Measurements from ENCODE around the gene ELP5. TPM values are rescaled to one million over a fixed set of nuclear protein-coding genes. Genes with fewer than 3 reads are reported as not detected.

Gene ELP5
- total RNA-seq, 8 experiments from 2014 or later, result 30.5 to 62.7 (median 51.5) TPM

DNA sequence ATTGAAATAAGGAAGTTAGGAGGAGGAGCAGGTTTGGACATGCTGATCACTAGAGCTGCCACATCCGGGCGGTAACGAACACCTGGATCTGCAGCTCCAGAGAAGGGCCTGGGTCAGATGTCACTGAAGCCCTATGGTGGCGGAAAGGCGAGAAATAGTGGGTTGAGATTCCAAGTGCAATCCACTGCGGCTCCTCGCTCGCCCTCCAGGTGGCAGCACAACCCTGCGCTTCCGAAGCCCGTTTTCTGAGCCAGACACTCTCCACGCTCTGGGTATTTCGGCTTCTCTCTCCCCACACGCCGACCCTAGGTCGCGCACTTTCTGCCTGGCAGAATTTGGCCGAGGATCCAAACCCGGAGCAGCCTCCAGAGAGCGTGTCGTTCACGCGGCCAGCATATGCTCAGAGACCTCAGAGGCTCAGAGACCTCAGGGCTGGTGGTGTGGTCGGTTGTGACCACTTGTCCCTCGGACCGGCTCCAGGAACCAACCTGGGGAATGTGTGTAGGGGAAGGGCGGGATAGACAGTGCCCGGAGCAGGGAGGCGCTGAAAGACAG, 28.6 kb downstream of the ELP5 start:
- ATAC-seq (replicated peaks in 6 of 8), result peak; percentile 60 to 80 (median 71)
- in situ Hi-C loops (cut with MboI; ENCODE audit: low pct_unique_long_range_greater_than_20kb in 2 of 9, low sequenced_read_pairs in 9 of 9, unreplicated experiment in 9 of 9), result loop anchor here in 1 of 9 experiments (25.0 kb wide), 1 partner anchor 243 kb away; the partner anchor contains the start of genes SLC16A11 and SLC16A13
- Histone ChIP-seq H3K4me3 (peak overlapping the region in 4 of 5 donors; percentile 9 to 44 (median 38)), H3K27ac (no peak overlapping the region), H3K4me1 (replicated peaks in 1 of 2) (peaks cover 0 to 8% of the 10 kb centered on the region in 2 donors)
- 0 to 3% (median 0%) methylated on average over 2 to 24 of the region's 29 CpGs; no CpG with 5 or more reads in 4 of the 10 experiments for WGBS, 10 experiments

DNA sequence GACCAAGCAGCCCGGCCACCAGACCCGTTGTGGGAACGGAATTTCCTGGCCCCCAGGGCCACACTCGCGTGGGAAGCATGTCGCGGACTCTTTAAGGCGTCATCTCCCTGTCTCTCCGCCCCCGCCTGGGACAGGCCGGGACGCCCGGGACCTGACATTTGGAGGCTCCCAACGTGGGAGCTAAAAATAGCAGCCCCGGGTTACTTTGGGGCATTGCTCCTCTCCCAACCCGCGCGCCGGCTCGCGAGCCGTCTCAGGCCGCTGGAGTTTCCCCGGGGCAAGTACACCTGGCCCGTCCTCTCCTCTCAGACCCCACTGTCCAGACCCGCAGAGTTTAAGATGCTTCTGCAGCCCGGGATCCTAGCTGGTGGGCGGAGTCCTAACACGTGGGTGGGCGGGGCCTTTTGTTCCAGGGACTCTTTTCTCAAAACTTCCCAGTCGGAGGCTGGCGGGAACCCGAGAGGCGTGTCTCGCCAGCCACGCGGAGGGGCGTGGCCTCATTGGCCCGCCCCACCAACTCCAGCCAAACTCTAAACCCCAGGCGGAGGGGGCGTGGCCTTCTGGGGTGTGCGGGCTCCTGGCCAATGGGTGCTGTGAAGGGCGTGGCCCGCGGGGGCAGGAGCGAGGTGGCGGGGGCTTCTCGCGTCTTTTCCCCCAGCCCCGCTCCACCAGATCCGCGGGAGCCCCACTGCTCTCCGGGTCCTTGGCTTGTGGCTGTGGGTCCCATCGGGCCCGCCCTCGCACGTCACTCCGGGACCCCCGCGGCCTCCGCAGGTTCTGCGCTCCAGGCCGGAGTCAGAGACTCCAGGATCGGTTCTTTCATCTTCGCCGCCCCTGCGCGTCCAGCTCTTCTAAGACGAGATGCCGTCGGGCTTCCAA, 29.3 kb downstream of the ELP5 start, which contains the start of gene SLC2A4:
TSS of gene SLC2A4 (plus strand) at position 645 of the 879 bp plus-strand sequence. CDS start at position 862, 217 bp downstream.
- Histone ChIP-seq H3K4me1 (replicated peaks in 1 of 2) (peaks cover 0 to 8% of the 10 kb centered on the region in 2 donors), H3K4me3 (peak within 1 kb of the TSS; percentile 26 to 44 (median 38)), H3K27ac (no peak within 1 kb of the TSS)
- ATAC-seq (replicated peaks in 6 of 8), result peak; percentile 69 to 86 (median 82)
- 0% methylated on average over 2 to 18 of the region's 71 CpGs; no CpG with 5 or more reads in 6 of the 10 experiments for WGBS, 10 experiments
- in situ Hi-C loops (cut with MboI; ENCODE audit: low pct_unique_long_range_greater_than_20kb in 2 of 9, low sequenced_read_pairs in 9 of 9, unreplicated experiment in 9 of 9), result loop anchor here in 1 of 9 experiments (25.0 kb wide), 1 partner anchor 244 kb away; the partner anchor contains the start of genes SLC16A11 and SLC16A13

DNA sequence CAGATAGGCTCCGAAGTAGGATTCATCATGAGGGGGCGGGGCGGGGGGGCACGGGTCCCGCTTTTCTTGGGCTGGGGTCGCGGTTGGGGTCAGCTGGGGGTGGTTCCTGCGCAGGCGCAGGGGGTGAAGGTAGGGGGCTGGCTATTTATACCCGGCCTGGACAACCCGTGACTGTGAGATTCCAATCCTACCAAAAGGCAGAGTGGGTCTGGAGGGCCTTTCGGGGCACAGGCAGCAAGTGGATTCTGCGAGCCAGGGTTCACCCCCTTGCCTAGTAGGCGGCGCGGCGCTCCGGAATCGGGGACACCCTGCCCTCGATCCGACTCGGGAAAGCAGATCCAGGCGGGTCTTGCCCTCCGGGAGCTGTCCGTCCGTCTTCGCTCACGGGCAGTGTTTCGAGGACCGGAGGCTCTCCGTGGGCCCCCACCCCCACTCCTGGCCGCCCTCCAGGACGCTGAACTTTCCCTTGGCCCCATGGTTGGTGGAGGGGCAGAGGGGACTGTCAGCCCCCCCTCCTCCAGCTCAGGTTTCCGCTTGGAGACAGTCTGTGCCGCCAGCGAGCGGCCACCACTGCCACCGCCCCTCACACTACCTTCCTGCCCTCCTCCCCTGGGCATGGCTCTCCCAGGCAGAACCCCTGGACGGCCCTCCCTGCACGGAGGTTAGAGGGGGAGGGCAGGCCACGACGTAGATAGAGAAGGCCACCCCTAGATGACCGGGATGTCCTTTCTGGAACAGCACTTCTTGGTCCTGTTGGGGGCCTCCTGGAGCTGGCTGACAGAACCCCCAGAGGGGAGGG, 30.1 kb downstream of the ELP5 start:
- H3K27ac ChIP-seq, result no peak overlapping the region
- H3K4me1 ChIP-seq (replicated peaks in 1 of 2), result peaks cover 0 to 8% of the 10 kb centered on the region in 2 donors
- peak in 5 of 8 experiments; percentile 7 to 40 (median 33) for ATAC-seq (replicated peaks in 6 of 8)
- H3K4me3 ChIP-seq, result peak overlapping the region; percentile 26 to 44 (median 38)
- 0 to 20% (median 4%) methylated on average over 1 to 4 of the region's 43 CpGs; no CpG with 5 or more reads in 7 of the 10 experiments for WGBS, 10 experiments
- in situ Hi-C loops (cut with MboI; ENCODE audit: low pct_unique_long_range_greater_than_20kb in 2 of 9, low sequenced_read_pairs in 9 of 9, unreplicated experiment in 9 of 9), result loop anchor here in 1 of 9 experiments (25.0 kb wide), 1 partner anchor 245 kb away; the partner anchor contains the start of genes SLC16A11 and SLC16A13

DNA sequence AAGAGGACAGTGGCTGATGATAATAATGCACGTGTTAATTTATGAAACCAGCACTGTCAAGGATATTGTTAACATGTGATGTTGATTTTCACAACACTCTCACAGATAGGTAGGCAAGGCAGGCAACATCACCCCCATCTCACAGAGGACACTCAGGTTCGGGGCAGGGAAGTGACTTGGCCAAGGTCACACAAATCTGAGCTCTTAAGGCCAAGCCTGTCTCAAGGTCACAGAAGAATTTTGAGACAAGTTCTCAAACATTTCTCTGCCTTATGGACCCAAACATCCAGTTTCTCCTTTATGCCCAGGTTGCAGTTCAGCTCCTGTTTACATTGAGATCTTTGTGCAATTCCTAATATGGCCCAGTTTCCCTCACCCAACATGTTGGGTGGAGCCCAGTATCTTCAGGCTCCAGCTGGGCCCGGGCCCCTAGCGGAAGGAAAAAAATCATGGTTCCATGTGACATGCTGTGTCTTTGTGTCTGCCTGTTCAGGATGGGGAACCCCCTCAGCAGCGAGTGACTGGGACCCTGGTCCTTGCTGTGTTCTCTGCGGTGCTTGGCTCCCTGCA, 30.8 kb downstream of the ELP5 start:
- ATAC-seq (replicated peaks in 6 of 8), result peak in 1 of 8 experiments; percentile 6
- WGBS, 10 experiments, result 50 to 100% (median 80%) methylated on average over 1 to 4 of the region's 6 CpGs; no CpG with 5 or more reads in 1 of the 10 experiments
- Histone ChIP-seq H3K27ac (no peak overlapping the region), H3K4me1 (replicated peaks in 1 of 2) (peaks cover 0 to 8% of the 10 kb centered on the region in 2 donors), H3K4me3 (peak overlapping the region in 2 of 5 donors; percentile 38 to 44)
- in situ Hi-C loops (cut with MboI; ENCODE audit: low pct_unique_long_range_greater_than_20kb in 2 of 9, low sequenced_read_pairs in 9 of 9, unreplicated experiment in 9 of 9), result loop anchor here in 1 of 9 experiments (25.0 kb wide), 1 partner anchor 246 kb away; the partner anchor contains the start of genes SLC16A11 and SLC16A13

DNA sequence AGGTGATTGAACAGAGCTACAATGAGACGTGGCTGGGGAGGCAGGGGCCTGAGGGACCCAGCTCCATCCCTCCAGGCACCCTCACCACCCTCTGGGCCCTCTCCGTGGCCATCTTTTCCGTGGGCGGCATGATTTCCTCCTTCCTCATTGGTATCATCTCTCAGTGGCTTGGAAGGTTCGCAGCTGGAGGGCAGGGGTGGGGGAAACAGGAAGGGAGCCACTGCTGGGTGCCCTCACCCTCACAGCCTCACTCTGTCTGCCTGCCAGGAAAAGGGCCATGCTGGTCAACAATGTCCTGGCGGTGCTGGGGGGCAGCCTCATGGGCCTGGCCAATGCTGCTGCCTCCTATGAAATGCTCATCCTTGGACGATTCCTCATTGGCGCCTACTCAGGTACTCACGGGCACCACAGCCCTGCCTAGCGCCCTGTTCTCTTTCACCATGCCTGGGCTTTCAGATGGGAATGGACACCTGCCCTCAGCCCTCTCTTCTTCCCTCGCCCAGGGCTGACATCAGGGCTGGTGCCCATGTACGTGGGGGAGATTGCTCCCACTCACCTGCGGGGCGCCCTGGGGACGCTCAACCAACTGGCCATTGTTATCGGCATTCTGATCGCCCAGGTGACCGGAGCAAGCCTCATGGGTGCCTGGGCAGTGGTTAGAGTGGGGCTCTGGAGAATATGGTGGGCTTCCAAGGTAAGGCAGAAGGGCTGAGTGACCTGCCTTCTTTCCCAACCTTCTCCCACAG, 31.6 kb downstream of the ELP5 start:
- Histone ChIP-seq H3K4me3 (no peak overlapping the region), H3K27ac (no peak overlapping the region), H3K4me1 (replicated peaks in 1 of 2) (peaks cover 0 to 8% of the 10 kb centered on the region in 2 donors)
- in situ Hi-C loops (cut with MboI; ENCODE audit: low pct_unique_long_range_greater_than_20kb in 2 of 9, low sequenced_read_pairs in 9 of 9, unreplicated experiment in 9 of 9), result loop anchor here in 1 of 9 experiments (25.0 kb wide), 1 partner anchor 246 kb away; the partner anchor contains the start of genes SLC16A11 and SLC16A13
- WGBS, 10 experiments, result 87 to 93% (median 93%) methylated on average over 3 to 11 of the region's 18 CpGs; no CpG with 5 or more reads in 7 of the 10 experiments
- ATAC-seq (replicated peaks in 6 of 8), result no peak

DNA sequence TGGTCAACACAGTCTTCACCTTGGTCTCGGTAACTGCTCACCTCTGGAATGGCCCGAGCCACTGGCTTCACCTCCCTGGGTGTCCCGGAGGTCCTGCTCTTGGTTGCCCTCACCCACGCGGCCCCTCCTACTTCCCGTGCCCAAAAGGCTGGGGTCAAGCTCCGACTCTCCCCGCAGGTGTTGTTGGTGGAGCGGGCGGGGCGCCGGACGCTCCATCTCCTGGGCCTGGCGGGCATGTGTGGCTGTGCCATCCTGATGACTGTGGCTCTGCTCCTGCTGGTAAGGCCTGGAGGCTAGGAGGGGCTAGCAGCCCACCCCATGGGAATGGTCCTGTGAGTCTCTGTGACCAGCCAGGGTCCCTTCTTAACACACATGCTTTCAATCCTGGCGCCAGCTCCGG, 32.9 kb downstream of the ELP5 start:
- in situ Hi-C loops (cut with MboI; ENCODE audit: low pct_unique_long_range_greater_than_20kb in 2 of 9, low sequenced_read_pairs in 9 of 9, unreplicated experiment in 9 of 9), result loop anchor here in 1 of 9 experiments (25.0 kb wide), 1 partner anchor 248 kb away; the partner anchor contains the start of genes SLC16A11 and SLC16A13
- no peak overlapping the region for H3K27ac ChIP-seq
- H3K4me3 ChIP-seq, result no peak overlapping the region
- peaks cover 0 to 8% of the 10 kb centered on the region in 2 donors for H3K4me1 ChIP-seq (replicated peaks in 1 of 2)
- ATAC-seq (replicated peaks in 6 of 8), result no peak
- 60 to 100% (median 78%) methylated on average over 1 to 7 of the region's 16 CpGs; no CpG with 5 or more reads in 4 of the 10 experiments for WGBS, 10 experiments

DNA sequence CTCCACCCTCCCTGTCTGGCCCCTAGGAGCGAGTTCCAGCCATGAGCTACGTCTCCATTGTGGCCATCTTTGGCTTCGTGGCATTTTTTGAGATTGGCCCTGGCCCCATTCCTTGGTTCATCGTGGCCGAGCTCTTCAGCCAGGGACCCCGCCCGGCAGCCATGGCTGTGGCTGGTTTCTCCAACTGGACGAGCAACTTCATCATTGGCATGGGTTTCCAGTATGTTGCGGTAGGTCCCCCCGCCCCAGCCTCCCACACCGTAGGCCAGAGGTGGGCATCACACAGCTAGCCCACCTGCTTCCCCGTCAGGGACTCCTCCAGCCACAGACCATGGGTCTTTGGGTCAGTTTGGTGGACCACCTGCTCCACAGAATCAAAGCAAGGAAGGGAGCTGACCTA, 33.7 kb downstream of the ELP5 start:
- H3K4me1 ChIP-seq (replicated peaks in 1 of 2), result peaks cover 0 to 8% of the 10 kb centered on the region in 2 donors
- H3K4me3 ChIP-seq, result no peak overlapping the region
- WGBS, 10 experiments, result 87 to 100% (median 89%) methylated on average over 1 to 8 of the region's 12 CpGs; no CpG with 5 or more reads in 6 of the 10 experiments
- no peak overlapping the region for H3K27ac ChIP-seq
- in situ Hi-C loops (cut with MboI; ENCODE audit: low pct_unique_long_range_greater_than_20kb in 2 of 9, low sequenced_read_pairs in 9 of 9, unreplicated experiment in 9 of 9), result loop anchor here in 1 of 9 experiments (25.0 kb wide), 1 partner anchor 248 kb away; the partner anchor contains the start of genes SLC16A11 and SLC16A13
- ATAC-seq (replicated peaks in 6 of 8), result no peak

DNA sequence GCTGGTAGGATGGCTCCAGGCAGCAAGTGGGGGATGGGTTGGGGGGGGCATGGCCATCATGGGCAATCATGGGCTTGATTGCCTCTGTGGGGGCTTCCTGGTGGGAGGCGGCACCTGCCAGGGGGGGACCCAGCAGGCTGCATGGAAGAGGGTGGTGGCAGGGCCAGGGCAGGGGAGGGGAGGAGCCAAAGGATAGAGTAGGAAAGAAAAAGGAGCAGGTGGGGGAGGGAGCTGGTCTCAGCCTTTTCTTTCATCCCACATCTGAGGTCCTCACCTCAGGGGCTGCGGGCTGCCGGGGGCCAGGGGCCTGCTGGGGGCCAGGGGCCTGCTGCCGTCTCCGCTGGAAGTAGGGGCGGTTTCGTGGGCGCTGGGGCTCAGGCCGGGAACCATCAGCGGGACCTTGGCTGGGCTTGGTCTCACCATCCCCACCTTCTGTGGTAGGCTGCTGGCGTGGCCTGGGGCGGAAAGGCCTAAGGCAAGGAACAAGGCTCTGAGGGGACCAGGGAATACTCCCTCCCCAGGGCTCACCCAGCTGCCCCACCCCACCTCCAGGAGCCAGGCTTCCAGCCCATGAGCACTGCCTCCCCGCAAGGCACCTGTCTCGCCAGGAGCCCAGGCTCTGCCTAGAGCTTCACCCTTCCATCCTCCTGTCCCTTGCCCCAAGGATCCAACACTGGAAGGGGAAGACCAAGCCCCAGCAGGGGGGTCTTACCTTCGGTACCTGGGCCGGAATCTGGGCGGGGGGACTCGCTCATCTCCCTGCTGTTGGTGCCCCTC, 37.4 kb downstream of the ELP5 start:
- Histone ChIP-seq H3K4me1 (replicated peaks in 1 of 2) (peaks cover 5 to 6% of the 10 kb centered on the region in 2 donors), H3K27ac (no peak overlapping the region), H3K4me3 (no peak overlapping the region)
- ATAC-seq (replicated peaks in 6 of 8), result no peak
- 92 to 100% methylated on average over 2 of the region's 18 CpGs; no CpG with 5 or more reads in 8 of the 10 experiments for WGBS, 10 experiments
- in situ Hi-C loops (cut with MboI; ENCODE audit: low pct_unique_long_range_greater_than_20kb in 2 of 9, low sequenced_read_pairs in 9 of 9, unreplicated experiment in 9 of 9), result loop anchor here in 1 of 9 experiments (25.0 kb wide), 1 partner anchor 252 kb away; the partner anchor contains the start of genes SLC16A11 and SLC16A13

DNA sequence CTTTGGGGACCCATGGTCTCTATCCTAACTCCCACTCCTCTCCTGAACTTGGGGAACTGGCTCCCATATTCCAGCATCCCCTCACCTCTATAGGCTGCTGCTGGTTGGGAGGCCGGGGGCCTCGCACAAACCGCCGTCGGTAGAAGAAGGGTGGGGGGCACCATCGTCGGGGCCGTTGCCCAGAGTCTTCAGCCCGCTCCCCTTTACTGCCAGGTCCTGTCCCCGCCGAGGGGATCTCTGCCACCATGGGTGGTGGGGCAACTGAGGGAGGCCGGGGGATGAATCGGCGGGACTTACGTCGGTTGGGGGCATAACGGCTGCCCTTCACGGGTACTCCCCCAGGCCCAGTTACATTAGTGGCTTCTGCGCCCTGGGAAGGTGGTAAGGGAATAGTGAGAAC, 38.2 kb downstream of the ELP5 start:
- 83 to 100% (median 91%) methylated on average over 1 to 5 of the region's 19 CpGs; no CpG with 5 or more reads in 7 of the 10 experiments for WGBS, 10 experiments
- in situ Hi-C loops (cut with MboI; ENCODE audit: low pct_unique_long_range_greater_than_20kb in 2 of 9, low sequenced_read_pairs in 9 of 9, unreplicated experiment in 9 of 9), result loop anchor here in 1 of 9 experiments (25.0 kb wide), 1 partner anchor 253 kb away; the partner anchor contains the start of genes SLC16A11 and SLC16A13
- Histone ChIP-seq H3K4me3 (no peak overlapping the region), H3K4me1 (replicated peaks in 1 of 2) (peaks cover 5 to 6% of the 10 kb centered on the region in 2 donors), H3K27ac (no peak overlapping the region)
- no peak for ATAC-seq (replicated peaks in 6 of 8)

DNA sequence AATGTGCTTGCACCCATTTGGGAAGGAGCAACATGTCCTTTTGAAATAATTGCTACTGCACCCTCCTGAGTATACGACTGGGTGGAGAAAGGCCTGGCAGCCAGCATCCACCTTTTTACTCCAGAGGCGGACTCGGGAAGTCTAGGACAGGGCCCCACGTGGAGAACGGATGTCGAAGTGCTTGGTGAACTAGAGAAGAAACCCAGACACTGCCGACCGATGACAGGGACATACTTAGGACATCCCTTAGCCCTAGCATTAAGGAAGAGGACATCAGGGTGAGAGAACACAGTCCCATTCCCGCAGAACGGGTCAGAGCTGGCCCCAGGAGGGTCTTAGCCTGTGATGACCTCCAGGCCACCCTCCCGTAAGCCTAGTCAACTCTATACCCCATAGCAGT, 38.7 kb downstream of the ELP5 start:
- no peak for ATAC-seq (replicated peaks in 6 of 8)
- Histone ChIP-seq H3K4me1 (replicated peaks in 1 of 2) (peaks cover 5 to 6% of the 10 kb centered on the region in 2 donors), H3K4me3 (no peak overlapping the region), H3K27ac (no peak overlapping the region)
- 10 to 93% (median 52%) methylated on average over 1 to 5 of the region's 11 CpGs; no CpG with 5 or more reads in 2 of the 10 experiments for WGBS, 10 experiments
- in situ Hi-C loops (cut with MboI; ENCODE audit: low pct_unique_long_range_greater_than_20kb in 2 of 9, low sequenced_read_pairs in 9 of 9, unreplicated experiment in 9 of 9), result loop anchor here in 1 of 9 experiments (25.0 kb wide), 1 partner anchor 253 kb away; the partner anchor contains the start of genes SLC16A11 and SLC16A13
